Transverse colon (tissue), 4 donors: ENCODE results near the gene AGBL4.

ENCODE experiments used
- POLR2A ChIP-seq: fragments of 450-650 bp; IDR thresholded peaks from one replicate; pipeline ENCODE4 v1.6.1; 2016; ENCODE audit warnings: antibody characterized with exemption, mild to moderate bottlenecking, moderate library complexity
- POLR2AphosphoS5 ChIP-seq, 3 donors: sonication (generic); formaldehyde crosslinking; IDR thresholded peaks; one replicate each; pipeline ENCODE4 v1.6.1; 2016; ENCODE audit warnings: antibody characterized with exemption in 3 of 3
- TF ChIP-seq, protein P1 (sequence below), 5 experiments: fragments of 200-600 bp in 3 of 5; fragments of 450-650 bp in 2 of 5; sonication (generic) in 3 of 5; IDR thresholded peaks; 1 replicate in 2 of 5; 2 replicates in 3 of 5; pipeline ENCODE4 v1.5.1; 2016 to 2017; ENCODE audit warnings: antibody characterized with exemption in 5 of 5, inconsistent platforms in 3 of 5, mild to moderate bottlenecking in 2 of 5, moderate library complexity in 1 of 5

DNA sequence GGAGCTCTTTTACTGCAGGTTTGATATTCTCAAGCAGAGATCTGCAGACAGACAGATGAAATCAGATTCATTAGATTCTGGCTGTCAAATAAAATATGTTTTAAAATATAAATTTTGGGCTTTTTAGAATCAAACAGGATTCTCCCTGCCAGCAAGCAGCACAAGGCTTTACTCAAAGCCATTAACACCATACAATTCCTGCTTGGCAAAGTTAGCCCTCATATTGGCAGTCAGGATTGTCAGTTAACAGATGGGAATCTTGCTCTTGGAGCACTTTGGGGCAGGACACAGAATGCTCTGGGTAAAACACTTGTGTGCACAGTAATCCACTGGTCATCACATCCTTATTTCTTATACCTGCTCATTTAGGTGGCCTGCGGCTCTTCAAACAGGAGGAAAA, 686.5 kb downstream of the AGBL4 start:
- TF ChIP-seq POLR2A (no peak), POLR2AphosphoS5 (IDR thresholded peaks at IDR 0.05) (no peak)
- TF ChIP-seq, protein P1, sequence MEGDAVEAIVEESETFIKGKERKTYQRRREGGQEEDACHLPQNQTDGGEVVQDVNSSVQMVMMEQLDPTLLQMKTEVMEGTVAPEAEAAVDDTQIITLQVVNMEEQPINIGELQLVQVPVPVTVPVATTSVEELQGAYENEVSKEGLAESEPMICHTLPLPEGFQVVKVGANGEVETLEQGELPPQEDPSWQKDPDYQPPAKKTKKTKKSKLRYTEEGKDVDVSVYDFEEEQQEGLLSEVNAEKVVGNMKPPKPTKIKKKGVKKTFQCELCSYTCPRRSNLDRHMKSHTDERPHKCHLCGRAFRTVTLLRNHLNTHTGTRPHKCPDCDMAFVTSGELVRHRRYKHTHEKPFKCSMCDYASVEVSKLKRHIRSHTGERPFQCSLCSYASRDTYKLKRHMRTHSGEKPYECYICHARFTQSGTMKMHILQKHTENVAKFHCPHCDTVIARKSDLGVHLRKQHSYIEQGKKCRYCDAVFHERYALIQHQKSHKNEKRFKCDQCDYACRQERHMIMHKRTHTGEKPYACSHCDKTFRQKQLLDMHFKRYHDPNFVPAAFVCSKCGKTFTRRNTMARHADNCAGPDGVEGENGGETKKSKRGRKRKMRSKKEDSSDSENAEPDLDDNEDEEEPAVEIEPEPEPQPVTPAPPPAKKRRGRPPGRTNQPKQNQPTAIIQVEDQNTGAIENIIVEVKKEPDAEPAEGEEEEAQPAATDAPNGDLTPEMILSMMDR (IDR thresholded peaks at IDR 0.05), result no peak
